Smooth muscle cell (in vitro differentiated cells): ENCODE results near the gene KRTAP9-4. TPM values are rescaled to one million over a fixed set of nuclear protein-coding genes. Genes with fewer than 3 reads are reported as not detected.
"Not testable (repeated sequence)": the region's sequence is repeated elsewhere in the genome, so short reads cannot be mapped to it uniquely, and the experiment has no call there.

Experiments used
- DNase-seq: peaks from one replicate; lab custom pipeline; 2025; ENCODE audit not compliant: unreplicated experiment; lab: John Stamatoyannopoulos, UW
- H2AFZ ChIP-seq: fragments of 200-600 bp; sonication (generic); 2 replicates; pipeline ENCODE4 v1.6.0; 2016; ENCODE audit warnings: antibody characterized with exemption, low read depth, mild to moderate bottlenecking
- H3F3A ChIP-seq: fragments of 200-600 bp; sonication (generic); 2 replicates; pipeline ENCODE4 v1.6.0; 2017; ENCODE audit warnings: antibody characterized with exemption, low read depth
- H3K27ac ChIP-seq: fragments of 200-600 bp; sonication (generic); 2 replicates; pipeline ENCODE4 v1.5.1; 2016; ENCODE audit warnings: low read depth, mild to moderate bottlenecking
- H3K27me3 ChIP-seq: fragments of 200-600 bp; sonication (generic); 2 replicates; pipeline ENCODE4 v1.6.1; 2016; ENCODE audit warnings: low read depth, mild to moderate bottlenecking
- H3K36me3 ChIP-seq: fragments of 200-600 bp; sonication (generic); 2 replicates; pipeline ENCODE4 v1.5.1; 2016; ENCODE audit warnings: low read depth
- H3K4me1 ChIP-seq: fragments of 200-600 bp; sonication (generic); 2 replicates; pipeline ENCODE4 v1.5.1; 2016; ENCODE audit warnings: low read depth
- H3K4me2 ChIP-seq: fragments of 200-600 bp; sonication (generic); 2 replicates; pipeline ENCODE4 v1.6.0; 2016; ENCODE audit warnings: mild to moderate bottlenecking
- H3K4me3 ChIP-seq: fragments of 200-600 bp; sonication (generic); 2 replicates; pipeline ENCODE4 v1.5.1; 2016; ENCODE audit warnings: mild to moderate bottlenecking
- H3K79me2 ChIP-seq: fragments of 200-600 bp; sonication (generic); 2 replicates; pipeline ENCODE4 v1.6.0; 2016; ENCODE audit warnings: low read depth, mild to moderate bottlenecking
- H3K9ac ChIP-seq: fragments of 200-600 bp; sonication (generic); 2 replicates; pipeline ENCODE4 v1.6.0; 2016; ENCODE audit warnings: low read depth
- H3K9me3 ChIP-seq: fragments of 200-600 bp; sonication (generic); replicated peaks from 2 replicates; pipeline ENCODE4 v1.5.1; 2016; ENCODE audit warnings: low read depth
- H4K20me1 ChIP-seq: fragments of 200-600 bp; sonication (generic); 2 replicates; pipeline ENCODE4 v1.6.0; 2016; ENCODE audit warnings: low read depth
- WGBS: methylation state at CpG from one replicate; pipeline ENCODE4 v1.1.7; 2016; ENCODE audit warnings: low lambda C conversion rate; 5-methylcytosine and 5-hydroxymethylcytosine counted together
- polyA plus RNA-seq: library from polyadenylated mRNA; unstranded; fragments of >200 nt; fragmentation: Nextera tagmentation; extraction: Ambion mirVana; gene quantifications from 2 replicates; pipeline ENCODE4 v1.2.1, GENCODE V29; 2016
- total RNA-seq: library from RNA; depleted of rRNA; stranded (reverse); fragments of >200 nt; gene quantifications from 2 replicates; pipeline ENCODE4 v1.2.3, GENCODE V29; 2014
- TF ChIP-seq, protein P1 (sequence below): fragments of 200-600 bp; sonication (generic); IDR thresholded peaks from 2 replicates; pipeline ENCODE4 v1.5.1; 2017; ENCODE audit warnings: borderline replicate concordance, mild to moderate bottlenecking, antibody characterized with exemption; ENCODE audit not compliant: insufficient read depth, poor library complexity, severe bottlenecking

Gene KRTAP9-4
- total and polyA plus RNA-seq, 2 experiments from 2014 or later = not detected

DNA sequence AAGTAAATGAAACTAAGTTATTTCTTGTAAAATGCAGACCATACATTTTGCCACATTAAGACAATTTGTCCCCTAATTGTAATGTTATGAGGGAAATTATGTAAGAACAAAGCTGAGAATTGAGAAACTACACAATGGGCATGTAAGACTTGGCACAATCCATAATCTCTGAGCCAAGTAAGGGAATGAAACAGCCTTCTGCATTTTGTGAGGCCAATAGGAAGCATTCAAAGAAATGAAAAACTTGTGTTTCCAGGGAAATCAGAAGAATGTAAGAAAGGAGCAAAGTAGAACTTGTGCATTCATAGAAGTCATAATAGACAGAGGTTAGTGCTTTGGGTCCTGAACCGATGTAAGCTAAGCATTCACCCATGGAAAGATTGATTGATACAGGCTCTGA, 1.8 kb downstream of the KRTAP9-4 start:
- WGBS = 85% methylated on average over 1 of the region's 1 CpG
- no peaks in the 10 kb centered on the region for H3F3A ChIP-seq
- no peak overlapping the region for H3K9ac ChIP-seq
- H3K27ac ChIP-seq = no peak overlapping the region
- H3K27me3 ChIP-seq = peaks cover 55% of the 10 kb centered on the region
- H4K20me1 ChIP-seq = no peaks in the 10 kb centered on the region
- H2AFZ ChIP-seq = no peak overlapping the region
- TF ChIP-seq, protein P1, sequence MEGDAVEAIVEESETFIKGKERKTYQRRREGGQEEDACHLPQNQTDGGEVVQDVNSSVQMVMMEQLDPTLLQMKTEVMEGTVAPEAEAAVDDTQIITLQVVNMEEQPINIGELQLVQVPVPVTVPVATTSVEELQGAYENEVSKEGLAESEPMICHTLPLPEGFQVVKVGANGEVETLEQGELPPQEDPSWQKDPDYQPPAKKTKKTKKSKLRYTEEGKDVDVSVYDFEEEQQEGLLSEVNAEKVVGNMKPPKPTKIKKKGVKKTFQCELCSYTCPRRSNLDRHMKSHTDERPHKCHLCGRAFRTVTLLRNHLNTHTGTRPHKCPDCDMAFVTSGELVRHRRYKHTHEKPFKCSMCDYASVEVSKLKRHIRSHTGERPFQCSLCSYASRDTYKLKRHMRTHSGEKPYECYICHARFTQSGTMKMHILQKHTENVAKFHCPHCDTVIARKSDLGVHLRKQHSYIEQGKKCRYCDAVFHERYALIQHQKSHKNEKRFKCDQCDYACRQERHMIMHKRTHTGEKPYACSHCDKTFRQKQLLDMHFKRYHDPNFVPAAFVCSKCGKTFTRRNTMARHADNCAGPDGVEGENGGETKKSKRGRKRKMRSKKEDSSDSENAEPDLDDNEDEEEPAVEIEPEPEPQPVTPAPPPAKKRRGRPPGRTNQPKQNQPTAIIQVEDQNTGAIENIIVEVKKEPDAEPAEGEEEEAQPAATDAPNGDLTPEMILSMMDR = no peak
- H3K4me2 ChIP-seq = no peak overlapping the region
- H3K36me3 ChIP-seq = no peaks in the 10 kb centered on the region
- DNase-seq = no peak
- no peaks in the 10 kb centered on the region for H3K4me1 ChIP-seq
- no peak overlapping the region for H3K4me3 ChIP-seq
- no peaks in the 10 kb centered on the region for H3K9me3 ChIP-seq
- no peaks in the 10 kb centered on the region for H3K79me2 ChIP-seq

- Histone ChIP-seq H4K20me1 (no peaks in the 10 kb centered on the region), H3K4me2 (no peak overlapping the region), H3K36me3 (no peaks in the 10 kb centered on the region), H3F3A (no peaks in the 10 kb centered on the region), H3K9ac (no peak overlapping the region), H3K79me2 (no peaks in the 10 kb centered on the region), H3K9me3 (no peaks in the 10 kb centered on the region), H3K4me1 (no peaks in the 10 kb centered on the region), H2AFZ (no peak overlapping the region), H3K27me3 (peaks cover 65% of the 10 kb centered on the region), H3K4me3 (no peak overlapping the region), H3K27ac (no peak overlapping the region)
- TF ChIP-seq, protein P1 = no peak
- DNase-seq = no peak
- 0% methylated on average over 1 of the region's 1 CpG for WGBS
These were observed 5.4 kb downstream of the KRTAP9-4 start for GRCh38 chr17:41254861-41255260.

DNA sequence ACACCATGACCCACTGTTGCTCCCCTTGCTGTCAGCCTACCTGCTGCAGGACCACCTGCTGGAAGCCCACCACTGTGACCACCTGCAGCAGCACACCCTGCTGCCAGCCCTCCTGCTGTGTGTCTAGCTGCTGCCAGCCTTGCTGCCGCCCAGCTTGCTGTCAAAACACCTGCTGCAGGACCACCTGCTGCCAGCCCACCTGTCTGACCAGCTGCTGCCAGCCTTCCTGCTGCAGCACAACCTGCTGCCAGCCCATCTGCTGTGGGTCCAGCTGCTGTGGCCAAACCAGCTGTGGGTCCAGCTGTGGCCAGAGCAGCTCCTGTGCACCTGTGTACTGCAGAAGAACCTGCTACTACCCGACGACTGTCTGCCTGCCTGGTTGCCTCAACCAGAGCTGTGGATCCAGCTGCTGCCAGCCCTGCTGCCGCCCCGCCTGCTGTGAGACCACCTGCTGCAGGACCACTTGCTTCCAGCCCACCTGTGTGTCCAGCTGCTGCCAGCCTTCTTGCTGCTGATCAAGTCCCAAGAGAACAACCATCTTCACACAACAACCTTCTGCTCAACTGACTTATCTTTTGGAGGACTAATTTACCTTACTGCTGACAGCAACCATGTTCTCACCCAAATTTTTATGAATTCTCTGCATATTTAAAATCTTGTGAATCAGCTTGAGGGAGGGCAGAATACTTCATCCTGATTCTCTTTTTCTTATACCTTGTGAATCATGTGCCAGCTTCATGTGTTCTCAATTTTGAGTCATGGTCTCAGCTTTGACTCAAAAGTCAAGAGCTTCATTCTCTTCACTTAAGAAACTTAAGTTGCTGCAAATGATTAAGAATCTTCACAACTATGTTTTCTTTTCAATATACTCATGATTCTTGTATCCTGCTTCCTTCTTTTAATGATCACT, 6.1 kb downstream of the KRTAP9-4 start, which contains the start of gene KRTAP9-9:
Gene KRTAP9-9 (plus strand): TSS at position 4 of the 910 bp plus-strand sequence.
- H2AFZ ChIP-seq, H3F3A ChIP-seq, H4K20me1 ChIP-seq, DNase-seq, H3K9ac ChIP-seq, H3K9me3 ChIP-seq, H3K4me1 ChIP-seq, H3K4me2 ChIP-seq, H3K36me3 ChIP-seq, H3K27ac ChIP-seq, H3K79me2 ChIP-seq, H3K4me3 ChIP-seq: not testable (repeated sequence)
- WGBS = 85% methylated on average over 5 of the region's 5 CpGs
- peaks cover 60% of the 10 kb centered on the region for H3K27me3 ChIP-seq

- 100% methylated on average over 1 of the region's 1 CpG for WGBS
- no peak overlapping the region for H3K9ac ChIP-seq
- H2AFZ ChIP-seq = no peak overlapping the region
- H3K4me3 ChIP-seq = no peak overlapping the region
- no peaks in the 10 kb centered on the region for H3F3A ChIP-seq
- H3K79me2 ChIP-seq = no peaks in the 10 kb centered on the region
- no peak overlapping the region for H3K4me2 ChIP-seq
- H4K20me1 ChIP-seq = no peaks in the 10 kb centered on the region
- H3K36me3 ChIP-seq = no peaks in the 10 kb centered on the region
- DNase-seq = no peak
- H3K27ac ChIP-seq = no peak overlapping the region
- H3K27me3 ChIP-seq = peaks cover 53% of the 10 kb centered on the region
- H3K9me3 ChIP-seq = no peaks in the 10 kb centered on the region
- no peaks in the 10 kb centered on the region for H3K4me1 ChIP-seq
- TF ChIP-seq, protein P1 = no peak
These were observed 6.8 kb downstream of the KRTAP9-4 start for GRCh38 chr17:41256291-41256685.
